ENCODE results near the gene DNAH9.

Gene DNAH9

DNA sequence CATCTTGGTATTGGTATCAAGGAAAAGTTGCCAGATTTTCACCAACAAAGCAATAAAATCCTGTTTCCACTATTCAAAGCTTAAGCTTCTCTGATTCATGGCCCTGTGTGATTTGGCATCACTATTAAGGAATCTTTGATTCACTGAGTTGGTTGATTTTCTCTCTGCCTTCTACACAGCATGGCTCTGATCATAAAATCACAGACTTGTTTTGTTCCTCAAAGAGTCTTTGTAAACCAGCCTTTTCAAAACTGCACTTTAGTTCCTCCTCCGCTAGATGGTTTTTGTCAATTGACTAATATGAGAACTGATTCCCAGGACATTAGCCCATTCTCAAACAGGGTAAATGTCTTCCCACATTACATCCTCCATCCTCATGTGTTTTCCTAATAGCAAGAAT is 197.6 kb downstream of the DNAH9 start:
- H3K4me1 Mint-ChIP-seq = no peaks in the 10 kb centered on the region
- no peaks in the 10 kb centered on the region for H3K27me3 Mint-ChIP-seq
- DNase-seq (no peak), ATAC-seq (no peak)
- no peak overlapping the region for H3K4me3 Mint-ChIP-seq
- peaks cover 9% of the 10 kb centered on the region for H3K9me3 Mint-ChIP-seq
- no peak overlapping the region for H3K27ac Mint-ChIP-seq
- H3K36me3 Mint-ChIP-seq (ENCODE audit: low read depth) = no peaks in the 10 kb centered on the region

DNA sequence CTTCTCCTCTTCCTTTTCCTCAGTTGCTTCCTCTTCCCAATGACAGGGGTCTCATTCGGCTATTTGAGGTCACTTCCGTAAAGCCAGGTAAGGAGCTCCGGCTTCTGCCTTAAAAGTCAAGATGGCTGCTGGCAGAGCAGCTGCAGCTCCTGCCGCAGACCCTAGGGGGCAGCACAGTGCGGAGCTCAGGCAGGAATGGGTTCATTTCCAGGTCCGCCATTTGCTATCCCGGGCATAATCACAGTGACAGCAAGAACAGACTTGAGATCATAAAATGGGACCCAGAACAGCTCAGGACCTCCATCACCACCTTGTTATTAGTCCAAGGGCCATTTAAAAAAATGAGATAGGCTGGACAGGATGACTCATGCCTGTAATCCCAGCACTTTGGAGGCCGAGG is 199.5 kb downstream of the DNAH9 start:
- H3K4me1 Mint-ChIP-seq = no peaks in the 10 kb centered on the region
- no peaks in the 10 kb centered on the region for H3K27me3 Mint-ChIP-seq
- H3K36me3 Mint-ChIP-seq (ENCODE audit: low read depth) = no peaks in the 10 kb centered on the region
- no peak for ATAC-seq
- no peak for DNase-seq
- no peak overlapping the region for H3K4me3 Mint-ChIP-seq
- H3K27ac Mint-ChIP-seq = no peak overlapping the region
- peaks cover 9% of the 10 kb centered on the region for H3K9me3 Mint-ChIP-seq

DNA sequence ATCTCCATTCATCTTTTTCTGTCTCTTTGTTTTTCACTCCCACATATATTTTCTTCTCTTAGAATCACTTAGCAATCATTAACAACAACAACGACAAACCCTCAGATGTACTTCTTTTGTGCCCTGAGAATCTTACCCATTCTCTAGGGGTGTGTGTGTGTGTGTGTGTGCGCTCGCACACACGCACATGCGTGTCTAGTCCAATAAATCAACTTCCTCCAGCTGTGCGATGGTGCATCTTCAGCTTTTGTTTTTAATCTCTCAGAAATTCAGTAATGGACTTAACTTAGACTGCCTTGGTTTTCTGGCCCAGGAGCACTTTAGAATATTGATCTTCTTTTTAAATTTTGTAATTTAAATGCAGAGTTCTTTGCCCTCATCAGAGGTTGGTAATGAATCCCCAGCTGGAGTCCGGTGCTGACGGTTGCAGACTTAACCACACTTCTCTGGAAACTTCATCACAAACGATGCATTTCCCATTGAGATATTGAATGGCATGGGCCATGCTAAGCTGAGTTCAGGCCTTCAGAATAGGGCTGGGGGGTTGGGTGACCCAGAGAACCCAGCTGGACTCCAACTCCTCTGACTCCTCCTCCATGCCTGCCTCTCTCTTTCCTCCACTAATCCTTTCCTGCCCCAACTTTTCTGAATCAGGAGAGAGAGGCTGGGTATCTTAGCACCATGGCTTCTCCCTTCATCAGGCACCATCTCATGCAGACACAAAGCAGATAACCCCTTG is 205.1 kb downstream of the DNAH9 start:
- ATAC-seq (no peak), DNase-seq (no peak)
- Mint-ChIP-seq H3K9me3 (peaks cover 4% of the 10 kb centered on the region), H3K27me3 (peaks cover 2% of the 10 kb centered on the region), H3K4me3 (no peak overlapping the region), H3K27ac (no peak overlapping the region), H3K4me1 (no peaks in the 10 kb centered on the region), H3K36me3 (ENCODE audit: low read depth) (no peaks in the 10 kb centered on the region)

DNA sequence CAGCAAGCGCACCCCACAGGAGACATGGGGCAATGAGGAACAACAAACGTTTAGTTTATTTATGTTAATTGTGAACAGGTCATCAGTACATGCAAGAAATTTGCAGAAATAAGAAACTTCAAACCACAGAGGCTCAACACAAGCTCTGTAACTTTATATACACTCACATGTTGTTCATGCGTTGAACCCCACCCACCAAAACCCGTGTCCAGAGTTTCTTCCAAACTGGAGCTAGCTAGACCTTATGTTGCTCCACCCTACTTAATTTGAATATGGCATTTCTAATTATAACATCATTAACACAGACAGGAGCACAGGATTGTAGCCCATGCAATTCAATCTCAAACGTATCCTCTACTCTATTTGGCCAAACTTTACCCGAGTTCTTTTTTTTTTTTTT is 206.9 kb downstream of the DNAH9 start:
- DNase-seq = no peak
- no peaks in the 10 kb centered on the region for H3K36me3 Mint-ChIP-seq (ENCODE audit: low read depth)
- no peak for ATAC-seq
- H3K9me3 Mint-ChIP-seq = peaks cover 4% of the 10 kb centered on the region
- H3K27ac Mint-ChIP-seq = no peak overlapping the region
- peaks cover 2% of the 10 kb centered on the region for H3K27me3 Mint-ChIP-seq
- no peaks in the 10 kb centered on the region for H3K4me1 Mint-ChIP-seq
- H3K4me3 Mint-ChIP-seq = no peak overlapping the region

DNA sequence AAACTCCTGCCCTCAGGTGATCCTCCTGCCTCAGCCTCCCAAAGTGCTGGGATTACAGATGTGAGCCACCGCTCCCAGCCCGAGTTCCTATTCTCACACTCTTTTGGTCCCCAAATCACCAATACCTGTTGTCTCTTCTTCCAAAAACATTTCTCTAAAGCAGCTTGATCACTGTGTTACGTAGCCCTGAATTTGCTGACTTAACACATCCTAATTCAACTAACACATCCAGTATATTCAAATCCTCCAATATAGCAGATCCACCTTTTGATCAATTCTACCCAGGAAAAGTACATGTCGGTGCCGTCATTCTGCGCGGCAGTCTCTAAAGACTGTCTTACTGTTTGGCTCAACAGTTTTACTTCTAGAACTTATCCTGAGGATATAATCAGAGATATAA is 207.7 kb downstream of the DNAH9 start:
- no peaks in the 10 kb centered on the region for H3K36me3 Mint-ChIP-seq (ENCODE audit: low read depth)
- H3K27ac Mint-ChIP-seq = no peak overlapping the region
- DNase-seq (no peak), ATAC-seq (no peak)
- peaks cover 2% of the 10 kb centered on the region for H3K27me3 Mint-ChIP-seq
- peaks cover 8% of the 10 kb centered on the region for H3K9me3 Mint-ChIP-seq
- H3K4me3 Mint-ChIP-seq = no peak overlapping the region
- no peaks in the 10 kb centered on the region for H3K4me1 Mint-ChIP-seq

DNA sequence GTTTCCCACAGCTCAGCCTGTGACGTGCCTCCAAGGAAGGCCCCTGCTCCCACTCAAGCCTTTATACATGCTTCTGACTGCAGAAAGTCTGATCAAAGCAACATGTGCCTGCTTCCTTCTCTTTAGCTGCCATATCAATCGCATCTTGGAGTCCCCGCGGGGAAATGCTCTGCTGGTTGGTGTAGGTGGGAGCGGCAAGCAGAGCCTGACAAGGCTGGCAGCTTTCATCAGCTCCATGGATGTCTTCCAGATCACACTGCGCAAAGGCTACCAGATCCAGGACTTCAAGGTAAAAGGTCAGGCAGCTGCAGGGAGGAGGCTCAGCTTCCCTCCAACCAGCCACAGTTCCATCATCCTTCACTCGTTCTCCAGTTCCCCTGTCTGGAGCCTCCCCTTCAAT is 209.3 kb downstream of the DNAH9 start:
- Mint-ChIP-seq H3K9me3 (peaks cover 8% of the 10 kb centered on the region), H3K36me3 (ENCODE audit: low read depth) (no peaks in the 10 kb centered on the region), H3K27ac (no peak overlapping the region), H3K27me3 (peaks cover 2% of the 10 kb centered on the region), H3K4me3 (no peak overlapping the region), H3K4me1 (no peaks in the 10 kb centered on the region)
- ATAC-seq = no peak
- no peak for DNase-seq

DNA sequence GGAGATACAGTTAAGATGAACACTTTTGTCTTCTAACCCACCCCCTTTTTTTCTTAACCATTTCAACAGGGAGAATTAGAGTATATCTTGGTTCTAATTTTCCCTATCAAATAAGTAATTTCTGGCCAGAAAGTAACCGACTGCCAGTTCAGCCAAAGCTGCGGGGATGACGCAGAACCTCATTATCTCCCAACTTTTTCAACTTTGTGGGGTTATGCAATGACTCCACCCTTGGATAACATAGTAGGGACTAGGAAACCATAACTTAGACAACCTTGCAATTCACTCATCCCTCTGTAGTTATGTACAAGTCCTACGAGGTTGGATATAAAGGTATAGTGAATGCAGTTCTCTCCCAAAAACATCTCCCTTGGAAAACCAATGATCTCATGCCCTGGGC is 215.0 kb downstream of the DNAH9 start:
- DNase-seq (no peak), ATAC-seq (no peak)
- H3K27me3 Mint-ChIP-seq = no peaks in the 10 kb centered on the region
- no peaks in the 10 kb centered on the region for H3K4me1 Mint-ChIP-seq
- peaks cover 4% of the 10 kb centered on the region for H3K9me3 Mint-ChIP-seq
- H3K4me3 Mint-ChIP-seq = no peak overlapping the region
- no peaks in the 10 kb centered on the region for H3K36me3 Mint-ChIP-seq (ENCODE audit: low read depth)
- H3K27ac Mint-ChIP-seq = no peak overlapping the region

DNA sequence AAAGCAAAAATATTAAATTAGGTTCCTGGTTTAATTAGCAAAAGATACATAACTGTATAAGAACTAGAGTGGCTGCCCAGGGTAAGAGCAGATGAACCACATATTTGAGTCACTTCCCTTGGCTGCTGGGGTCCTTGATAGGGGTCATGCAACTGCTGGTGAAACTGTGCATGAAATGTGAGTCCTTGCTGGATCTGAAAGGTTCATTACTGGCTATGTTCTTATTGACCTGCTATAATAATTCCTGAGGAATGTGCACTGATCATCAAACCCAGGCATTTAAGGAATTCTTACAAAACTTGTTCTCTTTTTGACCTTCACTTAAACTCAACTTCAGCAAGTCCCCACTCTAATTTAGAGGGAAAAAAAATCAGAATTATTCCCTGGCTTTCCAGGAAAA is 215.6 kb downstream of the DNAH9 start:
- peaks cover 4% of the 10 kb centered on the region for H3K9me3 Mint-ChIP-seq
- DNase-seq = no peak
- H3K27me3 Mint-ChIP-seq = no peaks in the 10 kb centered on the region
- no peaks in the 10 kb centered on the region for H3K36me3 Mint-ChIP-seq (ENCODE audit: low read depth)
- H3K27ac Mint-ChIP-seq = no peak overlapping the region
- no peak overlapping the region for H3K4me3 Mint-ChIP-seq
- ATAC-seq = no peak
- no peaks in the 10 kb centered on the region for H3K4me1 Mint-ChIP-seq

DNA sequence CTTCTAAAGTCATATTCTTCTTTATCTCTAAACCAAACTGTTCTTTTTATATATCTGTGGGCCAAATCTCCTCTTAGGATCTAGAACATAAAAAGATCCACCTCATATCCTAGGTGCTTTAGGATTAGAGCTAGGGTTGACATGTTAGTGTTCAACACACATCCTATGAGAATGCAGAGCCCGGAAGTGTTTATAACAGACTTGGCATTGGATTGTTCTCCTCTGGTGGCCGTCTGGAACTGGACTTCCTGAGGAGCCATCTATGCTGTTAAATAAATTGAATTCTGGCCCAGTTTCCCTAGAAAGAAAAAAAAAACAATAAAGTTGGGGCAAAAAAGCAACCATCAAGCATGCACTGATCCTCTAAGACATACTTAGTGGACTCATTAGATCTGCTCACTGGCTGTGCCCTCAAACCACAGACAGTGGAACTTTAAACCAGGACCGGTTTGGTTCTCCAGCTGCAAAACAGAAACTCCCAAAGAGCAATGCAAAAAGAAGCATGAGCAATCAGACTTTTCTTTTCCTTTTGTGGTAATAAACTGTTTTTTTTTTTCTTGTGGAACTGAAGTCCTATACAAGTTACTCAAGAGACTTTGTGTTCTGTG is 216.5 kb downstream of the DNAH9 start:
- Mint-ChIP-seq H3K9me3 (peaks cover 4% of the 10 kb centered on the region), H3K4me3 (no peak overlapping the region), H3K27me3 (no peaks in the 10 kb centered on the region), H3K27ac (no peak overlapping the region), H3K36me3 (ENCODE audit: low read depth) (no peaks in the 10 kb centered on the region), H3K4me1 (no peaks in the 10 kb centered on the region)
- no peak for DNase-seq
- ATAC-seq = no peak

DNA sequence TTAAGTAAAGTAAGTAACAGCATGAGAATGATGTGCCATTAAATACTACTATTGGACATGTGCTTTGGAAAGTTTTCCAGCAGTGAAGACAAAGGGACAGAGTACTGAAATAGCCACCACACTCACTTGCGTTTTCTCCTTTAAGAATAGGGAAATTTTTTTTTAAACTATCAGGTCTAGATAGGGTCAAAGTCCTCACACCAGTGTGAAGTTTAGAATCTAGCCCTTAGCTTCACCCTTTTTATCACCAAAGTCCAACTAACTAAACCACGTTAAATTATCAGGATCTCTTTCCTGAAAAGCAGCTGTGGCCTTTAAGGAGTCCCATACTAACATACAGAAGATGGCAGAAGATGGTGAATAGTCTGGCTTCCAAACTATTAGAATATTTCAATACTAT is 218.1 kb downstream of the DNAH9 start:
- no peaks in the 10 kb centered on the region for H3K9me3 Mint-ChIP-seq
- H3K27me3 Mint-ChIP-seq = no peaks in the 10 kb centered on the region
- H3K4me1 Mint-ChIP-seq = no peaks in the 10 kb centered on the region
- no peaks in the 10 kb centered on the region for H3K36me3 Mint-ChIP-seq (ENCODE audit: low read depth)
- ATAC-seq = no peak
- no peak overlapping the region for H3K4me3 Mint-ChIP-seq
- no peak overlapping the region for H3K27ac Mint-ChIP-seq
- no peak for DNase-seq

DNA sequence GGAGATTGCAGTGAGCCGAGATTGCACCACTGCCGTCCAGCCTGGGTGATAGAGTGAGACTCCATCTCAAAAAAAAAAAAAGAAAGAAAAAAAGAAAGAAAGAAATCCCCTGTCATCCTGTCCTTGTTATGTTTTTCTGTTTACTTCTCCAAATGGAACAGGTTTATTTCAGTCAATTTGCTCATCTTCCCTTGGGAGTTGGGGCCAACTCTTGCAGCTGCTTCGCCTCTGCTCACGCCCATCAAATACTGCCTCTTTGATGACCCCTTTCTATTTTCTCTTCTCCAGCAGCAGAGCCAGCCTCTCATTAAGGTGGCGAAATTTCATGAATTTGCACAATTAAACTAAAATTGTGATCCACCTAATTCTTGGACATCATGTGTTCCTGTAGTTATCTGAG is 225.6 kb downstream of the DNAH9 start:
- Mint-ChIP-seq H3K27ac (no peak overlapping the region), H3K4me3 (no peak overlapping the region), H3K27me3 (no peaks in the 10 kb centered on the region), H3K9me3 (peaks cover 8% of the 10 kb centered on the region), H3K36me3 (ENCODE audit: low read depth) (no peaks in the 10 kb centered on the region), H3K4me1 (no peaks in the 10 kb centered on the region)
- ATAC-seq (no peak), DNase-seq (no peak)

DNA sequence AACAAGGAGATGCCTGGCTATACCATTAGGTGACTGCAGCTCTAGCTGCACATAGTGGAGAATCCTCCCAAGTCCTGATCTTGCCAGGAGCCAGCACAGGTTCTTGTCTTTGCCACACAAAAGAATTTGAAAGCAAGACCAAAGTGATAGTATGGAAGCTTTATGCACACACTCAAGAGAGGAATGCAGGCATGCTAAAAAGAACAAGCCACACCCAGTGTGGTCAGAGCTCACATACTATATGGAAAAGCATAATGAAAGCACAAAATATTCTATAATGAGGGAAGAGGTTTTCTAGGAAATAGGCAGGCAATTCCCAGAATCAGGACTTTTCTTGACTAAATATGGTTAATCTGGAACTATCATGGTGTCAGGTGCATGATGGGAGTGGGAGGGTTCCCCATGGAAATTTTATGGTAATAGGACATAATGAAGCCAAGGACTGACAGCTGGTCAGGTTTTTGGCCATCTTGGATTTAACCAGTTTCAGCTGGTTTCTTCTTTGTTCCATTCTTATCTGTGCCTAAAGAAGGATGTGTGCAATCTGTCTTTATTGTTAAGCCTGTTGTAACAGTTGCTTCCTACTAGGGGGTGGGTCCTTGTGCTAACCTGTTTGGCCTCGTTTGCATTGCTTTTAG is 227.4 kb downstream of the DNAH9 start:
- no peaks in the 10 kb centered on the region for H3K4me1 Mint-ChIP-seq

DNA sequence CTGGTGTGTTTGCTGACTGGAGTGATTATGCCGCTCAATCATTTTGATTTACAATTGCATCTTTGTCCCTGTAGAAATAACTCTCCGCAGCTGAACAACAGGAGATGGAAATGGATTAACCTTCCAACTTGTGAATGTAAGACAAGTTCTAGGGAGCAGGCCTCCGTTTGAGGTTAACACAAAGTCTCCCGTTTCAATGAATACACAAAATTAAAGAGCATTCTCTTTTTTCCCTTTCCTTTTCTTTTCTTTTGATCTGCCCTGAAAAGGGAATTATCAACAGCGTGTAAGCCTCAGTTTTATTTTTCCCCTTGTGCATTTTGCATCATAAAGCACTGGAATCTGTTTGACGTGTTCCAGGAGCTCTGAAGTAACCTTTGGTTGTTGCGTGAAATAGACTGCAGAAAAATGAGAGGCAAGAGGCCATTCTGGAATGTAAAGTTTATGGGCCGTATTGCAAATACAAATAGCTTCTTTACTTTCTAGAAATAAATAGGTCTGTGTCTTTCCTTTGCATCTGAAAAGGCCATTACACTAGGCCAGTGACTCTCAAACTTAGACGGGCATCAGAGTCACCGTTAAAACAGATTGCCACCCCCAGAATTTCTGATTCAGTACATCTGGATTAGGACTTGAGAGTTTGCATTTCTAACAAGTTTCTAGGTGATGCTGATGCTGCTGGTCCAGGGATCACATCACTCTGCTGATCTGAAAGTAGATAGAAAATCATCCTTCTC is 234.3 kb downstream of the DNAH9 start:
- peaks cover 19% of the 10 kb centered on the region for H3K9me3 Mint-ChIP-seq
- no peaks in the 10 kb centered on the region for H3K36me3 Mint-ChIP-seq (ENCODE audit: low read depth)
- H3K27me3 Mint-ChIP-seq = no peaks in the 10 kb centered on the region
- DNase-seq (no peak), ATAC-seq (no peak)
- no peaks in the 10 kb centered on the region for H3K4me1 Mint-ChIP-seq
- no peak overlapping the region for H3K4me3 Mint-ChIP-seq
- no peak overlapping the region for H3K27ac Mint-ChIP-seq

More for the DNA sequence above, 227.4 kb downstream of the DNAH9 start:
- DNase-seq (no peak), ATAC-seq (no peak)
- no peaks in the 10 kb centered on the region for H3K27me3 Mint-ChIP-seq
- H3K36me3 Mint-ChIP-seq (ENCODE audit: low read depth) = no peaks in the 10 kb centered on the region
- H3K4me3 Mint-ChIP-seq = no peak overlapping the region
- peaks cover 12% of the 10 kb centered on the region for H3K9me3 Mint-ChIP-seq
- no peak overlapping the region for H3K27ac Mint-ChIP-seq

DNA sequence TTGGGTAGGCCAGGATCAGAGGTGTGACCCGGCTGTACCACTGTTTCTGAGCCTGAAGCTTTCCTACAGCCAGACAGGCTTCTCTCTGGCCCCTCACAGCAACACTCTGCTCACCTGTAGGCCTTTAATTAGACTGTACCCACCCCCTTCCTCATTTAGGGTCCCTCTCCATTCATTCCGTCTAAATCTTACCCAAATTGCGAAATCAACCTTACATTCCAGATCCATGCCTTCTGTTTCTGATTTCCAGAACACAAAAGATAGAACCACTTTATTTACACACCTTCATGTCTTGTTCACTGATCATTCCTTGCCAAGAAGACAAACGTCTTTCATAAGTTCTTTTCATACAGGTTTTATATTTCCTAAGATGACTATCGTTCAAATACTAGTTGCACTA is 238.2 kb downstream of the DNAH9 start:
- Mint-ChIP-seq H3K27ac (no peak overlapping the region), H3K9me3 (peaks cover 9% of the 10 kb centered on the region), H3K27me3 (no peaks in the 10 kb centered on the region), H3K4me1 (no peaks in the 10 kb centered on the region), H3K4me3 (no peak overlapping the region), H3K36me3 (ENCODE audit: low read depth) (no peaks in the 10 kb centered on the region)
- no peak for DNase-seq
- no peak for ATAC-seq

DNA sequence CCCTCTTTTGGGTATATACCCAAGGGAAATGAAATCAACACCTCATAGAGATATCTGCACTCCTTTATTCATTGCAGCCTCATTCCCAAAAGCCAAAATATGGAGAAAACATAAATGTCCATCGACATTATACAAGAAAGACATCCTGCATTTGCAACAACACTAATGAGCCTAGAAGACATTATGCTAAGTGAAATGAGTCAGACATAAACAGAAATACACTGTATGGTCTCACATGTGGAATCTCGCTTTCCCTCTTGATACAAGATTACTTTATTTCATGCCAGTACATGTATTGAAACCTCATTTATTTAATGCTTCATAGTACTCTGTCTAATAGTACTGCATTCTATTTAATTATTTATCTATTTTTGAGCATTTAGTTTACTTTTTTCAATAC is 241.8 kb downstream of the DNAH9 start:
- no peak for DNase-seq
- Mint-ChIP-seq H3K9me3 (no peaks in the 10 kb centered on the region), H3K27me3 (no peaks in the 10 kb centered on the region), H3K27ac (no peak overlapping the region), H3K4me1 (no peaks in the 10 kb centered on the region), H3K36me3 (ENCODE audit: low read depth) (no peaks in the 10 kb centered on the region), H3K4me3 (no peak overlapping the region)
- no peak for ATAC-seq
